ENCODE measurements around the gene GLTPD2.

Gene GLTPD2

DNA sequence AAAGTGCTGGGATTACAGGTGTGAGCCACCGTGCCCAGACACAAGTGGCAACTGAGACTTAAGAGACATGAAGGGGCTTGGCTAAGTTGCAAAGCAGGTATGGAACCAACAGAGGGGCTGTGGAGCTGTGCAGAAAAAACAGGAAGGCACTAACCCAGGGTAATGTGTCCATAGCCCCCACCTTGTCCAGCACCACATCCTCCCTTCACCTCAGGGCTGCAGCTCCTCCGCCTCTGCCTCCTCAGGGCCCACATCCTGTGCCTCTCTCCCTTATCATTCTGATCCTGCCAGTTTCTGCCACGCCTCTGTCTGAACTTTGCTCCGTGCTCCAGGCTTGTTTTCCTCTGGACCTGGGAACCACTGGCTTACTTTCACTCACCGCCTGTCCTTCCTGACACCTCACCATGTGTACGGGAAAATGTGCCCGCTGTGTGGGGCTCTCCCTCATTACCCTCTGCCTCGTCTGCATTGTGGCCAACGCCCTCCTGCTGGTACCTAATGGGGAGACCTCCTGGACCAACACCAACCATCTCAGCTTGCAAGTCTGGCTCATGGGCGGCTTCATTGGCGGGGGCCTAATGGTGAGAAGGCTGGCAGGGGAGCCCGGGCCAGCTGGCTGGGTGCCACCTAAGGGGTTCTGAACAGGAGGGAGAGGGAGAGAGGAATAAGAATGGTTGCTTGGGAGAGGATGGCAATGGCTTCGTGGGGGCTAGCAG, 17.1 kb upstream of the GLTPD2 start, which contains the start of gene TM4SF5:
Gene TM4SF5, plus strand, starts transcription at position 368 of the 716 bp plus-strand sequence. Its CDS starts 37 bp downstream, at position 405.
- no peak within 1 kb of the TSS for H3K27ac ChIP-seq (ENCODE audit: low read depth, low read length, severe bottlenecking)
- 84 to 89% methylated on average over 10 to 11 of the region's 13 CpGs for WGBS, 2 experiments (ENCODE audit: insufficient coverage in 2 of 2)
- H3K36me3 ChIP-seq (ENCODE audit: control insufficient read depth, insufficient read depth, low read length) = no peaks in the 10 kb centered on the region
- peaks cover 3% of the 10 kb centered on the region for H3K4me1 ChIP-seq (ENCODE audit: control insufficient read depth, insufficient read depth, low read length, poor library complexity, severe bottlenecking)
- H3K4me3 ChIP-seq (ENCODE audit: extremely low read depth, insufficient read depth, low read length, poor library complexity, severe bottlenecking) = no peak within 1 kb of the TSS
- no peaks in the 10 kb centered on the region for H3K9me3 ChIP-seq (ENCODE audit: control insufficient read depth, low read length)

DNA sequence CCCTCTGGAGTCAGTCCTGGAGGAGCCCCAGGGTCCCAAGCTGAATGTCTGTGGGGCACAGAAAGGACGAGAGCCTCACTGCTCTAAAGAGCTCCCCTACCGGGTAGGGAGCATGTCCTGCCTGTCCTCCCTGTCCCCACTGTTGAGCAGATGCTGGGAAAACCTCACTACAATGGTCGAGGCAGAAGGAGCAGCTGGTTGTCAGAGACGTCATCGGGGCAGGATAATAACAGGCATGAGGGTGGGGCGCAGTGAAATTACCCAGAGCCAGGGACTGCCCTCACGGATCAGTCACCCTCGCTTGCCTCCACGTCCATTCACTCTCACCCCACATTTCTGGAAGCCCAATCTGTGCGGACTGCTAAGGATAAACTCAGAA, 16.5 kb upstream of the GLTPD2 start:
- peaks cover 3% of the 10 kb centered on the region for H3K4me1 ChIP-seq (ENCODE audit: control insufficient read depth, insufficient read depth, low read length, poor library complexity, severe bottlenecking)
- no peak overlapping the region for H3K27ac ChIP-seq (ENCODE audit: low read depth, low read length, severe bottlenecking)
- no peak overlapping the region for H3K4me3 ChIP-seq (ENCODE audit: extremely low read depth, insufficient read depth, low read length, poor library complexity, severe bottlenecking)
- no peaks in the 10 kb centered on the region for H3K9me3 ChIP-seq (ENCODE audit: control insufficient read depth, low read length)
- H3K36me3 ChIP-seq (ENCODE audit: control insufficient read depth, insufficient read depth, low read length) = no peaks in the 10 kb centered on the region
- whole genome bisulfite sequencing, 2 experiments (ENCODE audit: insufficient coverage in 2 of 2) = 78 to 81% methylated on average over 7 to 8 of the region's 10 CpGs

DNA sequence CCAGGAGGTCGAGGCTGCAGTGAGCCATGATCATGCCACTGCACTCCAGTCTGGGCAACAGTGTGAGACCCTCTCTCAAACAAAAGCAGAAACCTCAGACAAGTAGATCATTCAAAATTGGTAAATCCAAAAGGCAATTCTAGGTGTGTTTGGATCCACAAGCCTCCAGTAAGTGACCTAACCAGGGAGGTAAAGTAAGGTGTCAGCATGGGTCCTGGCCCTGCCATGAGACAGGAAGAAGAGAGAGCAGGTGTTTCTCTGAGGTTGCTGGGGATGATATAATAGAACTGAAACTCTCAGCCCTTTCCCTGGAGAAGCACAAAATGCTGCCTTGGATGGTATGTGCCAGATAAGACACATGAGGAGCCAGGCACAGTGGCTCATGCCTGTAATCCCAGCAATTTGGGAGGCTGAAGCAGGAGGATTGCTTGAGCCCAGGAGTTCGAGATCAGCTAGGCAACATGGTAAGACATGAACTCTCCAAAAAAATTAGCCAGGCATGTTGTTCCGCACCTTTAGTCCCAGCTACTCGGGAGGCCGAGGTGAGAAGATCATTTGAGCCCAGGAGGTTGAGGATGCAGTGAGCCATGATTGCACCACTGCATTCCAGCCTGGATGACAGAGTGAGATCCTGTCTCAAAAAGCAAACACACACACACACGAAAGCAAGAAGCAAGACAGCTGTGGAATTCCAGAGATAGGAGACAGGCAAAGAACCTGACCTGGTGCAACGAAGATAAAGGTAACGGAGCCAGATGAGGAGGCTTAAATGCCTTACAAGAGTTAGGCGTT, 10.6 kb upstream of the GLTPD2 start:
- Histone ChIP-seq H3K4me1 (ENCODE audit: control insufficient read depth, insufficient read depth, low read length, poor library complexity, severe bottlenecking) (no peaks in the 10 kb centered on the region), H3K9me3 (ENCODE audit: control insufficient read depth, low read length) (no peaks in the 10 kb centered on the region), H3K27ac (ENCODE audit: low read depth, low read length, severe bottlenecking) (peak overlapping the region; percentile 45), H3K4me3 (ENCODE audit: extremely low read depth, insufficient read depth, low read length, poor library complexity, severe bottlenecking) (no peak overlapping the region), H3K36me3 (ENCODE audit: control insufficient read depth, insufficient read depth, low read length) (no peaks in the 10 kb centered on the region)
- WGBS, 2 experiments (ENCODE audit: insufficient coverage in 2 of 2) = 83 to 85% methylated on average over 6 to 9 of the region's 9 CpGs

DNA sequence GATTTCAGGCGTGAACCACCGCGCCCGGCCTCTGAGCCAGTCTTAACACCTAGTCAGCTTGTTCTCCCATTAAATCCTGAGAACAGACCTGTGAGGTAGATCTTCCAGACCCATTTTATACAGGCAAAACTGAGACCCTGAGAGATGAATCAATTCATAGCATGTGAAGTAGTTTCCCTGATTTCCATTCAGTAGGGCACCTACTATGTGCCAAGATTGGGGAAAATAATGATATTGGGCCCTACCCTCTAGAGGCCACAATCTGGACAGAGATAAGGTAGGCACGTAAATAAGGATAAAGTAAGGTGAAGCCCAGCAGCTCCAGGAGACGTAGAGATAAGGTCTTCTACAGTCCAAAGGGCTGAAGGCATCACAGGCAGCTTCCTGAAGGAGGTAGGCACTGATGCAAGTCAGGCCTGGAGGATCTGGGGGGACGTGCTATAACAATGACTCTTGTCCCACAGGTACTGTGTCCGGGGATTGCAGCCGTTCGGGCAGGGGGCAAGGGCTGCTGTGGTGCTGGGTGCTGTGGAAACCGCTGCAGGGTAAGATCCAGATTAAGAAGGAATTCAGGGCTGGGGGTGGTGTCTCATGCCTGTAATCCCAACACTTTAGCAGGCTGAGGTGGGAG, 8.3 kb upstream of the GLTPD2 start:
- WGBS, 2 experiments (ENCODE audit: insufficient coverage in 2 of 2) = 75 to 81% methylated on average over 7 to 11 of the region's 11 CpGs

DNA sequence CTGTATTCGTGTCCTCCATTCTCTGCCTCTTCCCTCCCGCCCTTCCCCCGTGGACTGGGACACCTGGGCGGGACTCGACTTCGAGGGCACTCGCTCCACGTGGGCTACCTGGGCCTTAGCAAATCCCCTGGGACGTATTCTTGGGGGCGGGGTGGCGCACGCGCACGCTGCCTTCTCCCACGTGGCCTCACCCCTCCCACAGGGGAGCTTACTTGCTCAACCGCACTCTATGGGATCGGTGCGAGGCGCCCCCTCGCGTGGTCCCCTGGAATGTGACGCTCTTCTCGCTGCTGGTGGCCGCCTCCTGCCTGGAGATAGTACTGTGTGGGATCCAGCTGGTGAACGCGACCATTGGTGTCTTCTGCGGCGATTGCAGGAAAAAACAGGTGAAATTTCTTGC, 6.1 kb upstream of the GLTPD2 start:
- WGBS, 2 experiments (ENCODE audit: insufficient coverage in 2 of 2) = 68 to 75% methylated on average over 19 to 28 of the region's 28 CpGs
- H3K9me3 ChIP-seq (ENCODE audit: control insufficient read depth, low read length) = no peaks in the 10 kb centered on the region
- no peaks in the 10 kb centered on the region for H3K36me3 ChIP-seq (ENCODE audit: control insufficient read depth, insufficient read depth, low read length)
- no peak overlapping the region for H3K4me3 ChIP-seq (ENCODE audit: extremely low read depth, insufficient read depth, low read length, poor library complexity, severe bottlenecking)
- no peak overlapping the region for H3K27ac ChIP-seq (ENCODE audit: low read depth, low read length, severe bottlenecking)
- no peaks in the 10 kb centered on the region for H3K4me1 ChIP-seq (ENCODE audit: control insufficient read depth, insufficient read depth, low read length, poor library complexity, severe bottlenecking)

More for the DNA sequence above, 8.3 kb upstream of the GLTPD2 start:
- Histone ChIP-seq H3K27ac (ENCODE audit: low read depth, low read length, severe bottlenecking) (no peak overlapping the region), H3K36me3 (ENCODE audit: control insufficient read depth, insufficient read depth, low read length) (no peaks in the 10 kb centered on the region), H3K4me3 (ENCODE audit: extremely low read depth, insufficient read depth, low read length, poor library complexity, severe bottlenecking) (no peak overlapping the region), H3K4me1 (ENCODE audit: control insufficient read depth, insufficient read depth, low read length, poor library complexity, severe bottlenecking) (no peaks in the 10 kb centered on the region), H3K9me3 (ENCODE audit: control insufficient read depth, low read length) (no peaks in the 10 kb centered on the region)

DNA sequence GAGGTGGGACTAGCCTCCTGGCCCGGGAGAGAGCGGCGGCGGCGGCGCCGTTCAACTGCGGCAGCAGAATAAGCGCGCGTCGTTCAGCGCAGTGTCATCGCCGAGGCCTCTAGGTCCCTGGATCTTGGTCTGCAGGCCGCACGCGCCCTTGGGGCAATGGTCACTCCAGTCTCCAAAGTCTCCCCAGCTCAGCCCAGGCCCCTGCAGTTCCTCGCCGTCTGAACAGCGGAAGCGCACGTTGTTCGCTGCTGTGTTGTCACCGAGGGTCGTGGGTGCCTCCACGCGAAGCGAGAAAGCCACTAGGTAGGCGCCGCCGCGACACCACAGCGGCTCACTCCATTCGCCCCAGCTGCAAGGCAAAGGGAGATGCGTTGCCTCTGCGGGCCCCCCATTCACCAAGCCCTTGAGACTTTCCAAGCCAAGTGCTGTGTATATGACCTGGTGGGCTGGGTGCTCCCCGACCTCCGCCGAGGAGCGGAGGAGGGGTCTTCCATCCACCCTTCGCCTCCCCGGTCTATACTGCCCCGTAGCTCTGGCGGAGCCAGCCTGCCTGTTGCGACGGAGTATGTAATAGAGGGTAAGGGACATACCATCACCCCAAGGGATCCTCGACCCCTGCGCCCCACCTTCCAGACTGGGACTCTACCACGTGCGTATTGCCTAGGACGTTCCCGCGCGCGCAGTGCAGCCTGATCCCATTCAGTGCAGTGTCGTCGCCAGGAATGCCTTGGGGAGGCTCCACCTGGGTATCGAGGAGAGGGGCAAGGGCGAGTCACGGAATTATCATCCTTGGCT, 3.3 kb upstream of the GLTPD2 start:
- H3K36me3 ChIP-seq (ENCODE audit: control insufficient read depth, insufficient read depth, low read length) = no peaks in the 10 kb centered on the region
- no peak overlapping the region for H3K27ac ChIP-seq (ENCODE audit: low read depth, low read length, severe bottlenecking)
- no peak overlapping the region for H3K4me3 ChIP-seq (ENCODE audit: extremely low read depth, insufficient read depth, low read length, poor library complexity, severe bottlenecking)
- 86 to 89% methylated on average over 51 to 55 of the region's 61 CpGs for WGBS, 2 experiments (ENCODE audit: insufficient coverage in 2 of 2)
- no peaks in the 10 kb centered on the region for H3K9me3 ChIP-seq (ENCODE audit: control insufficient read depth, low read length)
- peaks cover 5% of the 10 kb centered on the region for H3K4me1 ChIP-seq (ENCODE audit: control insufficient read depth, insufficient read depth, low read length, poor library complexity, severe bottlenecking)

DNA sequence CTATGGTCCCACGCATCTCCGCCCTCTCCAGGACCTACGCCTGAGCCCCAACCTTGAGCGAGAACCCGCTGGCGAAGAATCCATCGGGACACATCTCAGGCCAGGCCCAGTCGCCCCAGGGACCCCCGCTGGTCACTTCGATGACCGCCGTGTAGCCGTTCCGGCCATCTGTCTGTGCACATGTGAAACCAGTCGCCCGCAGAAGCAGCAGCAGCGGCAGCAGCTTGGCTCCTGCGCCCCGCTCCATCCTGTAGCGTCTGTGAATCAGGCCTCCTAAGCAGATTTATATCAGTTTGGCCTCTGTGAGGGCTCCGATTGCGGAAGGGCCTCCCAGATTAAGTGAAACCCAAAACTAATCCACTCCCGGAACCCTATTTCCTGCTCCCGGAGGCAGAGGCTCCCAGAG, 2.7 kb upstream of the GLTPD2 start, which contains the start of gene VMO1:
Gene VMO1, minus strand, starts transcription at position 259 of the 406 bp plus-strand sequence. Its CDS starts 12 bp downstream, at position 247.
- H3K36me3 ChIP-seq (ENCODE audit: control insufficient read depth, insufficient read depth, low read length) = no peaks in the 10 kb centered on the region
- H3K9me3 ChIP-seq (ENCODE audit: control insufficient read depth, low read length) = no peaks in the 10 kb centered on the region
- WGBS, 2 experiments (ENCODE audit: insufficient coverage in 2 of 2) = 73 to 81% methylated on average over 21 of the region's 24 CpGs
- H3K4me3 ChIP-seq (ENCODE audit: extremely low read depth, insufficient read depth, low read length, poor library complexity, severe bottlenecking) = no peak within 1 kb of the TSS
- H3K4me1 ChIP-seq (ENCODE audit: control insufficient read depth, insufficient read depth, low read length, poor library complexity, severe bottlenecking) = peaks cover 10% of the 10 kb centered on the region
- H3K27ac ChIP-seq (ENCODE audit: low read depth, low read length, severe bottlenecking) = no peak within 1 kb of the TSS

DNA sequence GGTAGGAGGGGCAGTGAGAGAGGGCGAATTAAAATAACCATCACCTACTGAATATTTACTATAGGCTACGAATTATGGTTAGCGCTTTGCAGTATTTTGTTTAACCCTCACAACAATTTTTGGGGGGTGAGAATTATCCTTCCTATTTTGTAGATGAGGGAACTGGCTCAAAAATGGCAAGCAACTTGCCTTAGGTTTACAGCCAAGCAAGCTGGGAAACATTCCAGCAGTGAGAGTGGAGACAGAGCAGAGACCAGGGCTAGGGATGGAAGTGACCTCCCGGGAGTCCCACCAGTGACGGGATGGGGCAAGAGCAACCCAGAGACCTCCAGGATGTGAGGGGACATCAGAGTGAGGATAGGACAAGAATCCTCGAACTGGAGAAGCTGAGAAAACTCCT, 2.2 kb upstream of the GLTPD2 start:
- Histone ChIP-seq H3K4me1 (ENCODE audit: control insufficient read depth, insufficient read depth, low read length, poor library complexity, severe bottlenecking) (peaks cover 10% of the 10 kb centered on the region), H3K9me3 (ENCODE audit: control insufficient read depth, low read length) (no peaks in the 10 kb centered on the region), H3K27ac (ENCODE audit: low read depth, low read length, severe bottlenecking) (no peak overlapping the region), H3K4me3 (ENCODE audit: extremely low read depth, insufficient read depth, low read length, poor library complexity, severe bottlenecking) (no peak overlapping the region), H3K36me3 (ENCODE audit: control insufficient read depth, insufficient read depth, low read length) (no peaks in the 10 kb centered on the region)
- 29 to 67% methylated on average over 2 to 3 of the region's 6 CpGs for WGBS, 2 experiments (ENCODE audit: insufficient coverage in 2 of 2)

DNA sequence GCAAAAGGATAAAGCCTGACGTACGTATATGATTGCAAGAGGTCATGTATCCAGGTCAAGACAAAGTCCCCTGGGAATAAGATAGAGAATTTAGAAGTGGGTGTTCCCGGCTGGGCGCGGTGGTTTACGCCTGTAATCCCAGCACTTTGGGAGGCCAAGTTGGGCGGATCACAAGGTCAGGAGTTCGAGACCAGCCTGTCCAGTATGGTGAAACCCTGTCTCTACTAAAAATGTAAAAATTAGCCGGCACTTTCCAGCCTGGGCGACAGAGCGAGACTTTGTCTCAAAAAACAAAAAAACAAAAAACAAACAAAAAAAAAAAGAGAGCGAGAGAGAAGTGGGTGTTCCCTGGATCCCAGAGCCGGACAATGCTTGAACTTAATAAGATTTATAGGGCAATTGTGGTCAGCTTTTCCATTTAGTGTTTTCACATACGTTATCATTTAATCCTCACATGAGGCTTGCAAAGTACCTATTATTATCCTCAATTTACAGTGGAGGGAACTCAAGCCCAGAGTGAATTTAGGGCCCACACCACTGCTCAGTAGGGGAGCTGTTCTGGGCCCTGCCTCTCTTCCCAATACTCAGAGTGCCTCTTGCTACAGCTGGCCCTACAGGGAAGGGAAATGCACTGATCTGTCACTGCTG, 481 bp upstream of the GLTPD2 start:
- 94% methylated on average over 8 to 11 of the region's 14 CpGs for WGBS, 2 experiments (ENCODE audit: insufficient coverage in 2 of 2)
- Histone ChIP-seq H3K36me3 (ENCODE audit: control insufficient read depth, insufficient read depth, low read length) (no peaks in the 10 kb centered on the region), H3K4me3 (ENCODE audit: extremely low read depth, insufficient read depth, low read length, poor library complexity, severe bottlenecking) (peak overlapping the region; percentile 62), H3K9me3 (ENCODE audit: control insufficient read depth, low read length) (no peaks in the 10 kb centered on the region), H3K4me1 (ENCODE audit: control insufficient read depth, insufficient read depth, low read length, poor library complexity, severe bottlenecking) (peaks cover 10% of the 10 kb centered on the region), H3K27ac (ENCODE audit: low read depth, low read length, severe bottlenecking) (no peak overlapping the region)

DNA sequence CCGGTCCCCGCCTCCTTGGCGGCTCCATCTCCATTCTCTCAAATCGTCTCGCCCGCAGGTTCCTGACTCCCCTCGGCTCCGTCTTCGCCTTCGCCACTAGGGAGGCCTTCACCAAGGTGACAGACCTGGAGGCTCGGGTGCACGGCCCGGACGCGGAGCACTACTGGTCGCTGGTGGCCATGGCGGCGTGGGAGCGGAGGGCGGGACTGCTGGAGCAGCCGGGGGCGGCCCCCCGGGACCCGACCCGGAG, 862 bp downstream of the GLTPD2 start:
- Histone ChIP-seq H3K36me3 (ENCODE audit: control insufficient read depth, insufficient read depth, low read length) (no peaks in the 10 kb centered on the region), H3K4me1 (ENCODE audit: control insufficient read depth, insufficient read depth, low read length, poor library complexity, severe bottlenecking) (peaks cover 10% of the 10 kb centered on the region), H3K4me3 (ENCODE audit: extremely low read depth, insufficient read depth, low read length, poor library complexity, severe bottlenecking) (peak overlapping the region; percentile 62), H3K9me3 (ENCODE audit: control insufficient read depth, low read length) (no peaks in the 10 kb centered on the region), H3K27ac (ENCODE audit: low read depth, low read length, severe bottlenecking) (peak overlapping the region; percentile 59)
- WGBS, 2 experiments (ENCODE audit: insufficient coverage in 2 of 2) = 0 to 1% methylated on average over 18 to 21 of the region's 25 CpGs

All from mesodermal cell (in vitro differentiated cells).